AG10803 (cell line): ENCODE data around the gene DPY30.

Experiments
- DNase-seq: peaks from one replicate; pipeline ENCODE4 v3.0.0; 2010; ENCODE audit warnings: low read depth
- H3K4me3 ChIP-seq: 2 replicates; pipeline ENCODE4 v1.5.1; 2011; ENCODE audit warnings: mild to moderate bottlenecking, low read length, control low read depth
- CTCF ChIP-seq: conservative IDR thresholded peaks from 2 replicates; pipeline ENCODE4 v1.5.1; 2011; ENCODE audit warnings: mild to moderate bottlenecking, low read length, control low read depth, inconsistent platforms

Gene DPY30

GRCh38 chr2:31980674-31981356 is 58.8 kb downstream of the DPY30 start:
- DNase-seq, result peak; percentile 13

DNA sequence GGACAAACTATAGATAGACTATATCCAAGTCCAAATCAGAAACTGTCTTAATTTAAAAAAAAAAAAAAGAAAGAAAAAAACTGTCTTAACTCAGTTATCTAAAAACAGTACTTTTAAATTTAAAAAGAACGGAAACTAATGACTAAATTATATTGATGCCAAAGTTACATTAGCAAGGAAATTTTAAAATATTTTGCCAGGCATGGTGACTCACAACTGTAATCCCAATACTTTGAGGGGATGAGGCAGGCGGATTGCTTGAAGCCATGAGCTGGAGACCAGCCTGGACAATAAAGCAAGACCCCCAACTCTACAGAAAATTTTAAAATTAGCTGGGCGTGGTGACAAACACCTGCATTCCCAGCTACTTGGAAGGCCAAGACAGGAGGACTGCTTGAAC is 59.6 kb downstream of the DPY30 start:
- TF ChIP-seq CTCF, result no peak
- peak; percentile 18 for DNase-seq

More at GRCh38 chr2:31980674-31981356, 58.8 kb downstream of the DPY30 start:
- TF ChIP-seq CTCF, result no peak
- no peak overlapping the region for H3K4me3 ChIP-seq

GRCh38 chr2:31979018-31979417 is 60.6 kb downstream of the DPY30 start:
- no peak for TF ChIP-seq CTCF

More for the DNA sequence above, 59.6 kb downstream of the DPY30 start:
- H3K4me3 ChIP-seq, result no peak overlapping the region

DNA sequence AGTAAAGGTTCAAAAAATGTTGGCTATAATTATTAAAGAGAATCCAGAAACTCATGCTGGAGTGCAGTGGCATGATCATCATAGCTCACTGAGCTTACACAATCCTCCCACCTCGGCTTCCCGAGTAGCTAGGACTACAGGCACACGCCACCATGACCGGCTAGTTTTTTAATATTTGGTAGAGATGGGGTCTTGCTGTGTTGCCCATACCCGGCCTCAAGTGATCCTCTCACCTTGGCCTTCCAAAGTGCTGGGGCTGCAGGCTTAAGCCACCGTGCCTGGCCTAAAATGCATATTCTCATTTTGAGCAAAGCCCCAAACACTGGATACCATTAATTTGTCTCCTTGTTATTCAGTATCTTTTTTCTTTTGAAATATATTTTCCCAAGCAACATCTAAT is 61.2 kb downstream of the DPY30 start:
- TF ChIP-seq CTCF, result no peak
- H3K4me3 ChIP-seq, result no peak overlapping the region
- DNase-seq, result no peak

More at GRCh38 chr2:31979018-31979417, 60.6 kb downstream of the DPY30 start:
- DNase-seq, result no peak
- no peak overlapping the region for H3K4me3 ChIP-seq
